ENCODE results near the gene LRCH4. TPM values are rescaled to one million over a fixed set of nuclear protein-coding genes. Genes with fewer than 3 reads are reported as not detected.

The LRCH4 gene
- total and polyA plus RNA-seq, 2 of the 13 experiments (the other 11 are each of a cell fraction or from before 2014, with no cell fraction given): 7.0 to 9.3 TPM

DNA sequence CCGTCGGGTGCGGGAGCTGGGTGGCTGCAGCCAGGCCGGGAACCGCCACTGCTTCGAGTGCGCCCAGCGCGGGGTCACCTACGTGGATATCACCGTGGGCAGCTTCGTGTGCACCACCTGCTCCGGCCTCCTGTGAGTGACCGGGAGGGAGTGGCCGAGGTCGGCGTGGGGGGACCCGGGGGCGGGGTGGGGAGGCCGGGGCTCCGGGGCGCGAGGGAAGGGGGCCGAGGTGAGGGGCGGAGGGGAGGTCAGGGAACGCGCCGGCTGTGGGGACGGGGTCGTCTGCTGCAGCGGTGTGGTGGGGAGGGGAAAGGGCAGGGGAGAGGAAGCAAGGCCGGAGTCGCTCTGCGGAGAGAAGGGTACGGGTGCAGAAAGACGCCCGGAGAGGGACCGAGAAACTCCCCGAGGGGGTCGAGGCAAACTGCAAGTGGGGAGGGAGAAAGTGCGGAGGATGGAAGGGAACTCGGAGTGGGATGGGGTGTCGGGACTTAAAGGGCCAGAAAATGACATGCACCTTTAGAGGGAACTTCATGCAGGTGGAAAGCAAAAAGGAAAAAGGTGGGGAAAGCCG lies 46.4 kb downstream of the LRCH4 start (continued):
- TF ChIP-seq, protein P1, sequence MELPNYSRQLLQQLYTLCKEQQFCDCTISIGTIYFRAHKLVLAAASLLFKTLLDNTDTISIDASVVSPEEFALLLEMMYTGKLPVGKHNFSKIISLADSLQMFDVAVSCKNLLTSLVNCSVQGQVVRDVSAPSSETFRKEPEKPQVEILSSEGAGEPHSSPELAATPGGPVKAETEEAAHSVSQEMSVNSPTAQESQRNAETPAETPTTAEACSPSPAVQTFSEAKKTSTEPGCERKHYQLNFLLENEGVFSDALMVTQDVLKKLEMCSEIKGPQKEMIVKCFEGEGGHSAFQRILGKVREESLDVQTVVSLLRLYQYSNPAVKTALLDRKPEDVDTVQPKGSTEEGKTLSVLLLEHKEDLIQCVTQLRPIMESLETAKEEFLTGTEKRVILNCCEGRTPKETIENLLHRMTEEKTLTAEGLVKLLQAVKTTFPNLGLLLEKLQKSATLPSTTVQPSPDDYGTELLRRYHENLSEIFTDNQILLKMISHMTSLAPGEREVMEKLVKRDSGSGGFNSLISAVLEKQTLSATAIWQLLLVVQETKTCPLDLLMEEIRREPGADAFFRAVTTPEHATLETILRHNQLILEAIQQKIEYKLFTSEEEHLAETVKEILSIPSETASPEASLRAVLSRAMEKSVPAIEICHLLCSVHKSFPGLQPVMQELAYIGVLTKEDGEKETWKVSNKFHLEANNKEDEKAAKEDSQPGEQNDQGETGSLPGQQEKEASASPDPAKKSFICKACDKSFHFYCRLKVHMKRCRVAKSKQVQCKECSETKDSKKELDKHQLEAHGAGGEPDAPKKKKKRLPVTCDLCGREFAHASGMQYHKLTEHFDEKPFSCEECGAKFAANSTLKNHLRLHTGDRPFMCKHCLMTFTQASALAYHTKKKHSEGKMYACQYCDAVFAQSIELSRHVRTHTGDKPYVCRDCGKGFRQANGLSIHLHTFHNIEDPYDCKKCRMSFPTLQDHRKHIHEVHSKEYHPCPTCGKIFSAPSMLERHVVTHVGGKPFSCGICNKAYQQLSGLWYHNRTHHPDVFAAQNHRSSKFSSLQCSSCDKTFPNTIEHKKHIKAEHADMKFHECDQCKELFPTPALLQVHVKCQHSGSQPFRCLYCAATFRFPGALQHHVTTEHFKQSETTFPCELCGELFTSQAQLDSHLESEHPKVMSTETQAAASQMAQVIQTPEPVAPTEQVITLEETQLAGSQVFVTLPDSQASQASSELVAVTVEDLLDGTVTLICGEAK (IDR thresholded peaks at IDR 0.05): no peak
- TF ChIP-seq, protein P1 (CRISPR knock-in tag; IDR thresholded peaks at IDR 0.05): 0 out of 2 replicates have a peak, but pooled peaks have one; percentile 5
- TF ChIP-seq RBM39 (IDR thresholded peaks at IDR 0.05; ENCODE audit: low read depth, low read length, poor library complexity, severe bottlenecking) (peak; percentile 10), ZFP82 (CRISPR knock-in tag; IDR thresholded peaks at IDR 0.05; ENCODE audit: borderline replicate concordance) (no peak), HOXD1 (CRISPR knock-in tag; IDR thresholded peaks at IDR 0.05) (0 out of 2 replicates have a peak, but pooled peaks have one; percentile 2), ZBTB7A (CRISPR knock-in tag; IDR thresholded peaks at IDR 0.05) (0 out of 2 replicates have a peak, but pooled peaks have one; percentile 42), NRL (CRISPR knock-in tag; IDR thresholded peaks at IDR 0.05; ENCODE audit: borderline replicate concordance) (0 out of 2 replicates have a peak, but pooled peaks have one; percentile 3), ZNF331 (CRISPR knock-in tag; IDR thresholded peaks at IDR 0.05) (0 out of 2 replicates have a peak, but pooled peaks have one; percentile 3), ZSCAN31 (CRISPR knock-in tag; IDR thresholded peaks at IDR 0.05; ENCODE audit: low read depth) (no peak), ZNF598 (CRISPR knock-in tag; IDR thresholded peaks at IDR 0.05; ENCODE audit: borderline replicate concordance) (no peak), ZSCAN20 (CRISPR knock-in tag; IDR thresholded peaks at IDR 0.05; ENCODE audit: borderline replicate concordance) (no peak), POLR2G (IDR thresholded peaks at IDR 0.05; ENCODE audit: low read depth, low read length) (peak; percentile 2), ZSCAN25 (CRISPR knock-in tag; IDR thresholded peaks at IDR 0.05) (0 out of 2 replicates have a peak, but pooled peaks have one; percentile 5), SIX4 (CRISPR knock-in tag; IDR thresholded peaks at IDR 0.05) (no peak), ZNF558 (CRISPR knock-in tag; IDR thresholded peaks at IDR 0.05; ENCODE audit: borderline replicate concordance) (0 out of 2 replicates have a peak, but pooled peaks have one; percentile 52), ZNF468 (CRISPR knock-in tag; IDR thresholded peaks at IDR 0.05) (0 out of 2 replicates have a peak, but pooled peaks have one; percentile 11), ZFY (CRISPR knock-in tag; IDR thresholded peaks at IDR 0.05) (peak; percentile 7), ZNF615 (CRISPR knock-in tag; IDR thresholded peaks at IDR 0.05; ENCODE audit: borderline replicate concordance) (0 out of 2 replicates have a peak, but pooled peaks have one; percentile 24), MTA1 (CRISPR knock-in tag; IDR thresholded peaks at IDR 0.05; ENCODE audit: borderline replicate concordance) (peak; percentile 3; the same call in 1 of the 2 replicates)
- TF ChIP-seq, protein P2, sequence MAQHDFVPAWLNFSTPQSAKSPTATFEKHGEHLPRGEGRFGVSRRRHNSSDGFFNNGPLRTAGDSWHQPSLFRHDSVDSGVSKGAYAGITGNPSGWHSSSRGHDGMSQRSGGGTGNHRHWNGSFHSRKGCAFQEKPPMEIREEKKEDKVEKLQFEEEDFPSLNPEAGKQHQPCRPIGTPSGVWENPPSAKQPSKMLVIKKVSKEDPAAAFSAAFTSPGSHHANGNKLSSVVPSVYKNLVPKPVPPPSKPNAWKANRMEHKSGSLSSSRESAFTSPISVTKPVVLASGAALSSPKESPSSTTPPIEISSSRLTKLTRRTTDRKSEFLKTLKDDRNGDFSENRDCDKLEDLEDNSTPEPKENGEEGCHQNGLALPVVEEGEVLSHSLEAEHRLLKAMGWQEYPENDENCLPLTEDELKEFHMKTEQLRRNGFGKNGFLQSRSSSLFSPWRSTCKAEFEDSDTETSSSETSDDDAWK (CRISPR knock-in tag; IDR thresholded peaks at IDR 0.05): no peak

Data from HepG2 (cell line).